ENCODE data around the gene SLC38A11.

The SLC38A11 gene

DNA sequence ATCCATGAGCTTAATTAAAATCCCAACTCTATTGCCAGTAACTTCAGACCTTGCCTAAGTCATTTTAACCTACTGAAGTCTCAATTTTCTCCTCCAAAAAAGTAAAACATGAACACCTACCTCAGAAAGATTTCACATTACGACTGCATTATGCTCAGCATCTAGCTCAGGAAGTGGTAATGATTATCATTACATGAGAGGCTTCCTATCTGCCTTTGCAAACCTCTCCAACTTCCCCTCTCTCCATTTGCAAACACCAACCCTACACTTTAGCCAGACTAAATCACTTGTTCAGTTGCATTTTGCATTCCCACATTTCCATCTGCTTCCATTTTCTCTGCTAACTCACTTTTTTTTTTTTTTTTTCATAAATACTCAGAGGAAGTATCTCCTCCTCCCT, 6.8 kb downstream of the SLC38A11 start:
- H3K4me1 ChIP-seq (ENCODE audit: control insufficient read depth, insufficient read depth, low read length): no peaks in the 10 kb centered on the region
- ChIA-PET POLR2A (no interaction called here), CTCF (no interaction called here)
- no peaks in the 10 kb centered on the region for H3K9me3 ChIP-seq (ENCODE audit: control insufficient read depth, insufficient read depth, low read depth, low read length)
- H3K4me3 ChIP-seq (ENCODE audit: low read depth, low read length): no peak overlapping the region
- TF ChIP-seq ZNF132 (tag by site-specific recombination; IDR thresholded peaks at IDR 0.05; ENCODE audit: borderline replicate concordance) (no peak), ZNF658 (tag by site-specific recombination; IDR thresholded peaks at IDR 0.05) (no peak), ZFP37 (tag by site-specific recombination; IDR thresholded peaks at IDR 0.05) (no peak), ZNF777 (tag by site-specific recombination; IDR thresholded peaks at IDR 0.05; ENCODE audit: borderline replicate concordance) (no peak), ZNF416 (tag by site-specific recombination; IDR thresholded peaks at IDR 0.05) (no peak), GLIS2 (tag by site-specific recombination; IDR thresholded peaks at IDR 0.05) (no peak), KLF8 (tag by site-specific recombination; IDR thresholded peaks at IDR 0.05) (no peak), SP3 (tag by site-specific recombination; IDR thresholded peaks at IDR 0.05) (no peak), ZBTB21 (tag by site-specific recombination; IDR thresholded peaks at IDR 0.05) (no peak), ZNF585B (tag by site-specific recombination; IDR thresholded peaks at IDR 0.05) (no peak)
- TF ChIP-seq, protein P1, sequence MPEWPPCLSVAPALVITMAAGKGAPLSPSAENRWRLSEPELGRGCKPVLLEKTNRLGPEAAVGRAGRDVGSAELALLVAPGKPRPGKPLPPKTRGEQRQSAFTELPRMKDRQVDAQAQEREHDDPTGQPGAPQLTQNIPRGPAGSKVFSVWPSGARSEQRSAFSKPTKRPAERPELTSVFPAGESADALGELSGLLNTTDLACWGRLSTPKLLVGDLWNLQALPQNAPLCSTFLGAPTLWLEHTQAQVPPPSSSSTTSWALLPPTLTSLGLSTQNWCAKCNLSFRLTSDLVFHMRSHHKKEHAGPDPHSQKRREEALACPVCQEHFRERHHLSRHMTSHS (tag by site-specific recombination; IDR thresholded peaks at IDR 0.05): no peak
- H3K27ac ChIP-seq (ENCODE audit: extremely low read depth, low read depth, low read length): no peak overlapping the region
- no peaks in the 10 kb centered on the region for H3K36me3 ChIP-seq (ENCODE audit: control insufficient read depth in 2 of 2, insufficient read depth in 1 of 2, low read length in 2 of 2)

DNA sequence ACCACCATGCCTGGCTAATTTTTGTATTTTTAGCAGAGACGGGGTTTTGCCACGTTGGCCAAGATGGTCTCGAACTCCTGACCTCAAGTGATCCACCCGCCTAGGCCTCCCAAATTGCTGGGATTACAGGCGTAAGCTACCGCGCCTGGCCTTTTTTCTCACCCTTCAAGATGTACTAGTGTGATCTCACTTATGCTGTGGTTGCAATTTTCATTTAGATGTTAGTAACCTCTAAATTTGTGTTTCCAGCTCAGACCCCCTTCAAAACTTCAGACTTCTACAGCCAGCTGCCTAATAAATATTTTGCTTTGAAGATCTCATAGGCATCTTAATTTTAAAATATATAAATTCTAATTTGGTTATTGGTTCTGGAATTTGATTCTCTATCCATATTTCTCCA, 8.0 kb downstream of the SLC38A11 start:
- Histone ChIP-seq H3K4me3 (ENCODE audit: low read depth, low read length) (no peak overlapping the region), H3K27ac (ENCODE audit: extremely low read depth, low read depth, low read length) (no peak overlapping the region), H3K9me3 (ENCODE audit: control insufficient read depth, insufficient read depth, low read depth, low read length) (no peaks in the 10 kb centered on the region), H3K4me1 (ENCODE audit: control insufficient read depth, insufficient read depth, low read length) (no peaks in the 10 kb centered on the region), H3K36me3 (ENCODE audit: control insufficient read depth in 2 of 2, insufficient read depth in 1 of 2, low read length in 2 of 2) (no peaks in the 10 kb centered on the region)
- ChIA-PET POLR2A (no interaction called here), CTCF (interaction anchor here (0.7 kb wide), 1 partner anchor 206 kb away, joined by 3 read pairs; no protein-coding TSS in a partner anchor)
- TF ChIP-seq ZNF521 (tag by site-specific recombination; IDR thresholded peaks at IDR 0.05) (no peak), ZNF433 (tag by site-specific recombination; IDR thresholded peaks at IDR 0.05; ENCODE audit: low read depth) (no peak), ZNF785 (tag by site-specific recombination; IDR thresholded peaks at IDR 0.05) (no peak), ZNF658 (tag by site-specific recombination; IDR thresholded peaks at IDR 0.05) (no peak), ZNF660 (tag by site-specific recombination; IDR thresholded peaks at IDR 0.05) (no peak), KLF16 (tag by site-specific recombination; IDR thresholded peaks at IDR 0.05) (no peak), ZNF777 (tag by site-specific recombination; IDR thresholded peaks at IDR 0.05; ENCODE audit: borderline replicate concordance) (no peak), ZNF530 (tag by site-specific recombination; IDR thresholded peaks at IDR 0.05; ENCODE audit: low read depth) (no peak), ZNF174 (tag by site-specific recombination; IDR thresholded peaks at IDR 0.05) (no peak), ZBTB1 (tag by site-specific recombination; IDR thresholded peaks at IDR 0.05) (no peak), KLF10 (tag by site-specific recombination; IDR thresholded peaks at IDR 0.05) (no peak), ZNF529 (tag by site-specific recombination; IDR thresholded peaks at IDR 0.05; ENCODE audit: insufficient replicate concordance) (no peak)
- TF ChIP-seq, protein P2, sequence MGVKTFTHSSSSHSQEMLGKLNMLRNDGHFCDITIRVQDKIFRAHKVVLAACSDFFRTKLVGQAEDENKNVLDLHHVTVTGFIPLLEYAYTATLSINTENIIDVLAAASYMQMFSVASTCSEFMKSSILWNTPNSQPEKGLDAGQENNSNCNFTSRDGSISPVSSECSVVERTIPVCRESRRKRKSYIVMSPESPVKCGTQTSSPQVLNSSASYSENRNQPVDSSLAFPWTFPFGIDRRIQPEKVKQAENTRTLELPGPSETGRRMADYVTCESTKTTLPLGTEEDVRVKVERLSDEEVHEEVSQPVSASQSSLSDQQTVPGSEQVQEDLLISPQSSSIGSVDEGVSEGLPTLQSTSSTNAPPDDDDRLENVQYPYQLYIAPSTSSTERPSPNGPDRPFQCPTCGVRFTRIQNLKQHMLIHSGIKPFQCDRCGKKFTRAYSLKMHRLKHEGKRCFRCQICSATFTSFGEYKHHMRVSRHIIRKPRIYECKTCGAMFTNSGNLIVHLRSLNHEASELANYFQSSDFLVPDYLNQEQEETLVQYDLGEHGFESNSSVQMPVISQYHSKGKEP (tag by site-specific recombination; IDR thresholded peaks at IDR 0.05): no peak
- TF ChIP-seq, protein P3, sequence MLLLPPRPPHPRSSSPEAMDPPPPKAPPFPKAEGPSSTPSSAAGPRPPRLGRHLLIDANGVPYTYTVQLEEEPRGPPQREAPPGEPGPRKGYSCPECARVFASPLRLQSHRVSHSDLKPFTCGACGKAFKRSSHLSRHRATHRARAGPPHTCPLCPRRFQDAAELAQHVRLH (tag by site-specific recombination; IDR thresholded peaks at IDR 0.05): no peak
- TF ChIP-seq, protein P4, sequence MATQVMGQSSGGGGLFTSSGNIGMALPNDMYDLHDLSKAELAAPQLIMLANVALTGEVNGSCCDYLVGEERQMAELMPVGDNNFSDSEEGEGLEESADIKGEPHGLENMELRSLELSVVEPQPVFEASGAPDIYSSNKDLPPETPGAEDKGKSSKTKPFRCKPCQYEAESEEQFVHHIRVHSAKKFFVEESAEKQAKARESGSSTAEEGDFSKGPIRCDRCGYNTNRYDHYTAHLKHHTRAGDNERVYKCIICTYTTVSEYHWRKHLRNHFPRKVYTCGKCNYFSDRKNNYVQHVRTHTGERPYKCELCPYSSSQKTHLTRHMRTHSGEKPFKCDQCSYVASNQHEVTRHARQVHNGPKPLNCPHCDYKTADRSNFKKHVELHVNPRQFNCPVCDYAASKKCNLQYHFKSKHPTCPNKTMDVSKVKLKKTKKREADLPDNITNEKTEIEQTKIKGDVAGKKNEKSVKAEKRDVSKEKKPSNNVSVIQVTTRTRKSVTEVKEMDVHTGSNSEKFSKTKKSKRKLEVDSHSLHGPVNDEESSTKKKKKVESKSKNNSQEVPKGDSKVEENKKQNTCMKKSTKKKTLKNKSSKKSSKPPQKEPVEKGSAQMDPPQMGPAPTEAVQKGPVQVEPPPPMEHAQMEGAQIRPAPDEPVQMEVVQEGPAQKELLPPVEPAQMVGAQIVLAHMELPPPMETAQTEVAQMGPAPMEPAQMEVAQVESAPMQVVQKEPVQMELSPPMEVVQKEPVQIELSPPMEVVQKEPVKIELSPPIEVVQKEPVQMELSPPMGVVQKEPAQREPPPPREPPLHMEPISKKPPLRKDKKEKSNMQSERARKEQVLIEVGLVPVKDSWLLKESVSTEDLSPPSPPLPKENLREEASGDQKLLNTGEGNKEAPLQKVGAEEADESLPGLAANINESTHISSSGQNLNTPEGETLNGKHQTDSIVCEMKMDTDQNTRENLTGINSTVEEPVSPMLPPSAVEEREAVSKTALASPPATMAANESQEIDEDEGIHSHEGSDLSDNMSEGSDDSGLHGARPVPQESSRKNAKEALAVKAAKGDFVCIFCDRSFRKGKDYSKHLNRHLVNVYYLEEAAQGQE (tag by site-specific recombination; IDR thresholded peaks at IDR 0.05): no peak
- TF ChIP-seq, protein P5, sequence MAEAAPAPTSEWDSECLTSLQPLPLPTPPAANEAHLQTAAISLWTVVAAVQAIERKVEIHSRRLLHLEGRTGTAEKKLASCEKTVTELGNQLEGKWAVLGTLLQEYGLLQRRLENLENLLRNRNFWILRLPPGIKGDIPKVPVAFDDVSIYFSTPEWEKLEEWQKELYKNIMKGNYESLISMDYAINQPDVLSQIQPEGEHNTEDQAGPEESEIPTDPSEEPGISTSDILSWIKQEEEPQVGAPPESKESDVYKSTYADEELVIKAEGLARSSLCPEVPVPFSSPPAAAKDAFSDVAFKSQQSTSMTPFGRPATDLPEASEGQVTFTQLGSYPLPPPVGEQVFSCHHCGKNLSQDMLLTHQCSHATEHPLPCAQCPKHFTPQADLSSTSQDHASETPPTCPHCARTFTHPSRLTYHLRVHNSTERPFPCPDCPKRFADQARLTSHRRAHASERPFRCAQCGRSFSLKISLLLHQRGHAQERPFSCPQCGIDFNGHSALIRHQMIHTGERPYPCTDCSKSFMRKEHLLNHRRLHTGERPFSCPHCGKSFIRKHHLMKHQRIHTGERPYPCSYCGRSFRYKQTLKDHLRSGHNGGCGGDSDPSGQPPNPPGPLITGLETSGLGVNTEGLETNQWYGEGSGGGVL (tag by site-specific recombination; IDR thresholded peaks at IDR 0.05): no peak
- TF ChIP-seq, protein P6, sequence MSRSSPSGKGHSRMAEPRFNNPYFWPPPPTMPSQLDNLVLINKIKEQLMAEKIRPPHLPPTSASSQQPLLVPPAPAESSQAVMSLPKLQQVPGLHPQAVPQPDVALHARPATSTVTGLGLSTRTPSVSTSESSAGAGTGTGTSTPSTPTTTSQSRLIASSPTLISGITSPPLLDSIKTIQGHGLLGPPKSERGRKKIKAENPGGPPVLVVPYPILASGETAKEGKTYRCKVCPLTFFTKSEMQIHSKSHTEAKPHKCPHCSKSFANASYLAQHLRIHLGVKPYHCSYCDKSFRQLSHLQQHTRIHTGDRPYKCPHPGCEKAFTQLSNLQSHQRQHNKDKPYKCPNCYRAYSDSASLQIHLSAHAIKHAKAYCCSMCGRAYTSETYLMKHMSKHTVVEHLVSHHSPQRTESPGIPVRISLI (tag by site-specific recombination; IDR thresholded peaks at IDR 0.05): no peak
